Measurements from ENCODE around the gene TXK. TPM values are rescaled to one million over a fixed set of nuclear protein-coding genes. Genes with fewer than 3 reads are reported as not detected.

Gene TXK
- total RNA-seq, 1 experiment from 2014 or later = 0.39 TPM

DNA sequence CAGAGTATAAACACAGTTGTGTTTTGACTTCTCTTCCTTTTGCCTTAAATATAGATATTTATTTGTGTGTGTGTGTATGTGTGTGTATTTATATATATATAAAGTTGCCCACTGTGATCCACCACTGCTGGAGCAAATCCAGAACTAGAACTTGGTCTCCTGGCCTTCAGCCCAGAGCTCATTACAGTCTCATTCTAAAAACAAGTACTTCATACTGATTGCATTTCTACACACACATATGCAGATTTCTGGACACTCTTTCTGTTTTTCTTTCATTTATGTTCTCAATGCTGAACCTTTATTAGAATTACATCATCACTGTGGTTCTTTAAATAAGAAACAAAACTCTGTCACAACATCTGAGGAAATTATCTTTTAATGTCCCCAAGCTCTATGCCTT is 381 bp downstream of the TXK start:
- H2AK5ac ChIP-seq (ENCODE audit: insufficient read length, low read length) = no peak overlapping the region
- no peak overlapping the region for H3K18ac ChIP-seq (ENCODE audit: insufficient read length, low read depth, low read length)
- H2AFZ ChIP-seq (ENCODE audit: low read length) = no peak overlapping the region
- no peak overlapping the region for H3K4me2 ChIP-seq (ENCODE audit: insufficient read depth, insufficient read length, low read length)
- H4K8ac ChIP-seq (replicated peaks; ENCODE audit: insufficient read length, low read depth, low read length) = no peak overlapping the region
- no peak overlapping the region for H3K27ac Mint-ChIP-seq
- no peak overlapping the region for H3K27ac ChIP-seq (ENCODE audit: insufficient read length, low read depth, low read length)
- no peak overlapping the region for H2BK20ac ChIP-seq (ENCODE audit: low read depth, low read length, poor library complexity, severe bottlenecking)
- no peaks in the 10 kb centered on the region for H4K20me1 ChIP-seq (ENCODE audit: control insufficient read depth, insufficient read depth, insufficient read length)
- no peak overlapping the region for H3K23ac ChIP-seq (ENCODE audit: insufficient read length, low read depth, low read length)
- H2BK15ac ChIP-seq (ENCODE audit: low read depth, low read length) = no peak overlapping the region
- TF ChIP-seq, protein P1, sequence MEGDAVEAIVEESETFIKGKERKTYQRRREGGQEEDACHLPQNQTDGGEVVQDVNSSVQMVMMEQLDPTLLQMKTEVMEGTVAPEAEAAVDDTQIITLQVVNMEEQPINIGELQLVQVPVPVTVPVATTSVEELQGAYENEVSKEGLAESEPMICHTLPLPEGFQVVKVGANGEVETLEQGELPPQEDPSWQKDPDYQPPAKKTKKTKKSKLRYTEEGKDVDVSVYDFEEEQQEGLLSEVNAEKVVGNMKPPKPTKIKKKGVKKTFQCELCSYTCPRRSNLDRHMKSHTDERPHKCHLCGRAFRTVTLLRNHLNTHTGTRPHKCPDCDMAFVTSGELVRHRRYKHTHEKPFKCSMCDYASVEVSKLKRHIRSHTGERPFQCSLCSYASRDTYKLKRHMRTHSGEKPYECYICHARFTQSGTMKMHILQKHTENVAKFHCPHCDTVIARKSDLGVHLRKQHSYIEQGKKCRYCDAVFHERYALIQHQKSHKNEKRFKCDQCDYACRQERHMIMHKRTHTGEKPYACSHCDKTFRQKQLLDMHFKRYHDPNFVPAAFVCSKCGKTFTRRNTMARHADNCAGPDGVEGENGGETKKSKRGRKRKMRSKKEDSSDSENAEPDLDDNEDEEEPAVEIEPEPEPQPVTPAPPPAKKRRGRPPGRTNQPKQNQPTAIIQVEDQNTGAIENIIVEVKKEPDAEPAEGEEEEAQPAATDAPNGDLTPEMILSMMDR (conservative IDR thresholded peaks at IDR 0.05) = no peak
- H3K79me2 ChIP-seq (ENCODE audit: insufficient read depth, low read length) = no peaks in the 10 kb centered on the region
- no peak overlapping the region for H4K91ac ChIP-seq (ENCODE audit: insufficient read length, low read depth, low read length)
- H4K5ac ChIP-seq (ENCODE audit: insufficient read length, low read depth, low read length) = no peak overlapping the region
- no peak overlapping the region for H3K4ac ChIP-seq (ENCODE audit: low read depth, low read length)
- H3K23me2 ChIP-seq (ENCODE audit: insufficient read length, low read depth, low read length, poor library complexity, severe bottlenecking) = no peaks in the 10 kb centered on the region
- H3K4me1 ChIP-seq (ENCODE audit: insufficient read depth, low read length) = no peaks in the 10 kb centered on the region
- no peaks in the 10 kb centered on the region for H3K9me3 Mint-ChIP-seq
- no peak overlapping the region for H3K4me3 Mint-ChIP-seq
- no peak overlapping the region for H3K56ac ChIP-seq (ENCODE audit: insufficient read length, low read depth, low read length)
- H3K9ac ChIP-seq (ENCODE audit: extremely low read depth, insufficient read length, low read length) = no peak overlapping the region
- no peaks in the 10 kb centered on the region for H3K79me1 ChIP-seq (ENCODE audit: insufficient read depth, low read depth, low read length, poor library complexity, severe bottlenecking)
- H3K4me1 Mint-ChIP-seq = peaks cover 8 to 17% of the 10 kb centered on the region in 2 experiments
- no peak overlapping the region for H3T11ph ChIP-seq (ENCODE audit: low read length)
- no peak overlapping the region for H2BK120ac ChIP-seq (ENCODE audit: low read depth, low read length, poor library complexity, severe bottlenecking)
- H3K36me3 Mint-ChIP-seq (ENCODE audit: insufficient read depth in 1 of 3, low read depth in 3 of 3) = no peaks in the 10 kb centered on the region; a peak in 4 of 7 replicates
- no peaks in the 10 kb centered on the region for H3K9me3 ChIP-seq (ENCODE audit: control insufficient read depth, low read depth, low read length)
- H3K27me3 ChIP-seq (ENCODE audit: insufficient read depth, low read length) = no peaks in the 10 kb centered on the region
- H2BK12ac ChIP-seq (ENCODE audit: insufficient read length, low read depth, low read length) = no peak overlapping the region
- peaks cover 2% of the 10 kb centered on the region; the same call in 1 of the 2 replicates for H3K27me3 Mint-ChIP-seq (ENCODE audit: low read depth)
- H3K14ac ChIP-seq (ENCODE audit: insufficient read depth, low read length) = no peak overlapping the region
- H2BK5ac ChIP-seq (ENCODE audit: insufficient read length, low read length) = no peak overlapping the region
- DNase-seq = no peak

Measured in H9 (cell line).